Loucy (cell line): ENCODE measurements around the gene PSMB2.

Source experiments
- EZH2phosphoT487 ChIP-seq: fragments of 200-600 bp; IDR thresholded peaks from 2 replicates; pipeline ENCODE4 v1.6.1; 2018; ENCODE audit warnings: antibody characterized with exemption, mild to moderate bottlenecking, moderate library complexity, borderline replicate concordance
- TF ChIP-seq, protein P1 (sequence below): fragments of 200-600 bp; sonication (generic); conservative IDR thresholded peaks from 2 replicates; pipeline ENCODE4 v1.5.1; 2014; ENCODE audit warnings: mild to moderate bottlenecking, antibody characterized with exemption, low read length

DNA sequence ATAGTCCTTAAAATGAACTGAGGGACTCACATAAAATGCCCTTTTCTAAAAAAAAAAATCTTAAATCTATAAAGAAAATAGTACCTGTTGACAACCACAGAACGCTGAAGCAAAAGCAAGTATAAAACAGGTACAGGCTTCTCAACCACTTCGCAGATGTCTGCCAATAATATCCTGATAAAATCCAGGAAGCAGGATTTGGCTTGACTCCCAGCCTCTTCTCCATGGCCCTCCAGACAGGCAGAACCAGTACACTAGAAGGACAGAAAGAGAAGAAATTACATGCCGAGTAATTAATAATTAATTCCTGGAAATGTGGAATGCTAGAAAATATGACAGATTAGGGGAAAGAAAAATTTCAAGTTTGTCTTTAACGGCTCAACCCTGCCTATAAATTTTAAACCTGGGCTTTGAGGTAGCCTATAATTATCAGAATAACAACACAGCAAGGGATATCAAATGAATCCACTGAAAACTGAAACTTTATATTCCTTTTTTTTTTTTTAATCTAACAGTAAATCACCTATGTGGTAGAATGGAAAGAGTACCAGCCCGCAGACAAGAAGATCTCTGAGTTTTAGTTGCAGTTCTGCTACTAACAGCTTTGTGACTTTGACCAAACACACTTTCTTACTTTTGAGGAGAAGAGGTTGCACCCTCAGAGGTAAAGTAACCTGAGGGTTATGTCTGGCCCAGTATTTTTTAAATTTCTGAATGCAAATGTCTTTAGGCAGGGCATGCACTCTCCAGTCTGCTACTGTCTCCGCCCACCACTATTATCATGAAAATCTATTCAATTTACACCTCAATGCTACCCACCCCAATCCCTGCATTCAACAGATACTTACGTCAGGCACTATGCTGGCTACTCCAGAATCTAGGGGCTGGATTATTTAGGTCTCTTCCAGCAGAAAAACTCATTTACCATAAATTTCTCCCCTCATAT lies 86.8 kb downstream of the PSMB2 start:
- TF ChIP-seq, protein P1, sequence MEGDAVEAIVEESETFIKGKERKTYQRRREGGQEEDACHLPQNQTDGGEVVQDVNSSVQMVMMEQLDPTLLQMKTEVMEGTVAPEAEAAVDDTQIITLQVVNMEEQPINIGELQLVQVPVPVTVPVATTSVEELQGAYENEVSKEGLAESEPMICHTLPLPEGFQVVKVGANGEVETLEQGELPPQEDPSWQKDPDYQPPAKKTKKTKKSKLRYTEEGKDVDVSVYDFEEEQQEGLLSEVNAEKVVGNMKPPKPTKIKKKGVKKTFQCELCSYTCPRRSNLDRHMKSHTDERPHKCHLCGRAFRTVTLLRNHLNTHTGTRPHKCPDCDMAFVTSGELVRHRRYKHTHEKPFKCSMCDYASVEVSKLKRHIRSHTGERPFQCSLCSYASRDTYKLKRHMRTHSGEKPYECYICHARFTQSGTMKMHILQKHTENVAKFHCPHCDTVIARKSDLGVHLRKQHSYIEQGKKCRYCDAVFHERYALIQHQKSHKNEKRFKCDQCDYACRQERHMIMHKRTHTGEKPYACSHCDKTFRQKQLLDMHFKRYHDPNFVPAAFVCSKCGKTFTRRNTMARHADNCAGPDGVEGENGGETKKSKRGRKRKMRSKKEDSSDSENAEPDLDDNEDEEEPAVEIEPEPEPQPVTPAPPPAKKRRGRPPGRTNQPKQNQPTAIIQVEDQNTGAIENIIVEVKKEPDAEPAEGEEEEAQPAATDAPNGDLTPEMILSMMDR = no peak
- no peak for TF ChIP-seq EZH2phosphoT487
